CD8-positive, alpha-beta memory T cell (primary cell): ENCODE data around the gene RFC2. TPM values are rescaled to one million over a fixed set of nuclear protein-coding genes. Genes with fewer than 3 reads are reported as not detected.
"Not testable (repeated sequence)": the region's sequence is repeated elsewhere in the genome, so short reads cannot be mapped to it uniquely, and the experiment has no call there.

Source experiments
- CTCF ChIA-PET: fragments of 350-600 bp; sonication (Branson Sonifier 250); formaldehyde crosslinking; loops from one replicate; lab custom pipeline; 2021; ENCODE audit warnings: antibody characterized with exemption; lab: Charles Lee
- POLR2A ChIA-PET: fragments of 350-600 bp; sonication (Branson Sonifier 250); formaldehyde crosslinking; loops from one replicate; lab custom pipeline; 2021; ENCODE audit warnings: antibody characterized with exemption; lab: Charles Lee
- DNase-seq, 5 donors: peaks; one replicate each; pipeline versions ENCODE4 v3.0.0 to v3.0.0-alpha.2; 2020 to 2022; ENCODE audit warnings: mixed read lengths in 1 of 5
- H3K27ac ChIP-seq: one replicate; pipeline ENCODE4 v1.7.0; 2013; ENCODE audit warnings: low read depth, mild to moderate bottlenecking, low read length, moderate library complexity
- H3K27me3 ChIP-seq: 2 replicates; pipeline ENCODE4 v1.7.0; 2013; ENCODE audit warnings: low read length, mild to moderate bottlenecking; ENCODE audit not compliant: insufficient read depth, poor library complexity, severe bottlenecking
- H3K36me3 ChIP-seq: 2 replicates; pipeline ENCODE4 v1.7.0; 2013; ENCODE audit warnings: mild to moderate bottlenecking, low read length, moderate library complexity; ENCODE audit not compliant: insufficient read depth
- H3K4me1 ChIP-seq: 2 replicates; pipeline ENCODE4 v1.7.0; 2013; ENCODE audit warnings: mild to moderate bottlenecking, low read length, moderate library complexity; ENCODE audit not compliant: insufficient read depth
- H3K4me3 ChIP-seq: 2 replicates; pipeline ENCODE4 v1.7.0; 2013; ENCODE audit warnings: mild to moderate bottlenecking, low read length
- H3K9me3 ChIP-seq: 2 replicates; pipeline ENCODE4 v1.7.0; 2013; ENCODE audit warnings: mild to moderate bottlenecking, low read length
- H3K27ac Mint-ChIP-seq, 8 donors: one replicate each; pipeline ENCODE4 v1.8.0; 2020 to 2021; ENCODE audit warnings: mixed read lengths in 8 of 8, mild to moderate bottlenecking in 6 of 8, inconsistent platforms in 3 of 8, moderate library complexity in 3 of 8
- H3K27me3 Mint-ChIP-seq, 2 donors: one replicate each; pipeline ENCODE4 v1.8.0; 2020 to 2021; ENCODE audit warnings: mixed read lengths in 2 of 2, mild to moderate bottlenecking in 1 of 2, moderate library complexity in 1 of 2
- H3K36me3 Mint-ChIP-seq, 3 donors: one replicate each; pipeline ENCODE4 v1.8.0; 2020 to 2021; ENCODE audit warnings: mixed read lengths in 3 of 3, inconsistent platforms in 1 of 3, mild to moderate bottlenecking in 1 of 3
- H3K4me1 Mint-ChIP-seq, 3 donors: one replicate each; pipeline ENCODE4 v1.8.0; 2020 to 2021; ENCODE audit warnings: mixed read lengths in 3 of 3, inconsistent platforms in 1 of 3, mild to moderate bottlenecking in 1 of 3
- H3K4me3 Mint-ChIP-seq, 7 donors: one replicate each; pipeline ENCODE4 v1.8.0; 2020 to 2021; ENCODE audit warnings: mixed read lengths in 7 of 7, mild to moderate bottlenecking in 6 of 7, moderate library complexity in 4 of 7, inconsistent platforms in 2 of 7
- H3K9me3 Mint-ChIP-seq, 5 donors: one replicate each; pipeline ENCODE4 v1.8.0; 2020 to 2022; ENCODE audit warnings: mixed read lengths in 5 of 5, mild to moderate bottlenecking in 3 of 5, moderate library complexity in 2 of 5, inconsistent platforms in 1 of 5
- polyA plus RNA-seq: library from polyadenylated mRNA; unstranded; fragments of 300-500 nt; fragmentation: Illumina TruSeq; gene quantifications from one replicate; pipeline ENCODE4 v1.2.3, GENCODE V29; 2021
- total RNA-seq, 2 experiments: library from RNA; stranded (reverse); gene quantifications; one replicate each; pipeline ENCODE4 v1.2.3, GENCODE V29; 2021

The RFC2 gene
- total and polyA plus RNA-seq, 3 experiments from 2014 or later, result 24.8 to 99.4 (median 88.9) TPM

GRCh38 chr7:74218343-74218698 is 35.9 kb downstream of the RFC2 start:
- ChIA-PET POLR2A (interaction anchor here (0.5 kb wide), 1 partner anchor 124 kb away, joined by 3 read pairs; no protein-coding TSS in a partner anchor), CTCF (interaction anchor here (0.8 to 4.3 kb wide), 2 partner anchors 11 to 182 kb away, joined by 3 to 23 read pairs; no protein-coding TSS in a partner anchor)
- H3K27me3 ChIP-seq, result no peaks in the 10 kb centered on the region
- Mint-ChIP-seq H3K4me3 (peak overlapping the region in 1 of 7 donors; percentile 53), H3K9me3 (no peaks in the 10 kb centered on the region), H3K4me1 (peaks cover 12 to 14% (median 12%) of the 10 kb centered on the region in 3 donors), H3K27ac (no peak overlapping the region), H3K36me3 (no peaks in the 10 kb centered on the region), H3K27me3 (peaks cover 0 to 3% of the 10 kb centered on the region in 2 donors)
- H3K36me3 ChIP-seq, result no peaks in the 10 kb centered on the region
- no peak overlapping the region for H3K27ac ChIP-seq
- no peak overlapping the region for H3K4me3 ChIP-seq
- no peaks in the 10 kb centered on the region for H3K9me3 ChIP-seq
- no peak for DNase-seq
- peaks cover 15% of the 10 kb centered on the region for H3K4me1 ChIP-seq

GRCh38 chr7:74217455-74218342 is 36.5 kb downstream of the RFC2 start:
- ChIA-PET CTCF (interaction anchor here (4.3 kb wide), 1 partner anchor 10 kb away, joined by 23 read pairs; no protein-coding TSS in a partner anchor), POLR2A (no interaction called here)
- peaks cover 0 to 3% of the 10 kb centered on the region in 2 donors for H3K27me3 Mint-ChIP-seq
- no peak overlapping the region for H3K27ac ChIP-seq
- peaks cover 15% of the 10 kb centered on the region for H3K4me1 ChIP-seq
- no peak overlapping the region for H3K4me3 ChIP-seq
- no peaks in the 10 kb centered on the region for H3K36me3 Mint-ChIP-seq
- no peaks in the 10 kb centered on the region for H3K27me3 ChIP-seq
- peak overlapping the region in 2 of 8 donors; percentile 43 to 68 for H3K27ac Mint-ChIP-seq
- H3K4me1 Mint-ChIP-seq, result peaks cover 12 to 14% (median 12%) of the 10 kb centered on the region in 3 donors
- DNase-seq, result no peak
- no peaks in the 10 kb centered on the region for H3K9me3 Mint-ChIP-seq
- H3K4me3 Mint-ChIP-seq, result peak overlapping the region in 5 of 7 donors; percentile 33 to 61 (median 50)
- H3K36me3 ChIP-seq, result no peaks in the 10 kb centered on the region
- H3K9me3 ChIP-seq, result no peaks in the 10 kb centered on the region

- Histone ChIP-seq H3K27me3 (no peaks in the 10 kb centered on the region), H3K4me3 (no peak overlapping the region), H3K36me3 (no peaks in the 10 kb centered on the region), H3K4me1 (peaks cover 15% of the 10 kb centered on the region), H3K9me3 (no peaks in the 10 kb centered on the region), H3K27ac (no peak overlapping the region)
- ChIA-PET CTCF (interaction anchor here (4.3 kb wide), 1 partner anchor 9 kb away, joined by 23 read pairs; no protein-coding TSS in a partner anchor), POLR2A (no interaction called here)
- DNase-seq, result no peak
- H3K4me3 Mint-ChIP-seq, result peak overlapping the region in 1 of 7 donors; percentile 9
- H3K9me3 Mint-ChIP-seq, result no peaks in the 10 kb centered on the region
- H3K27ac Mint-ChIP-seq, result peak overlapping the region in 2 of 8 donors; percentile 43 to 74
- H3K27me3 Mint-ChIP-seq, result peaks cover 0 to 3% of the 10 kb centered on the region in 2 donors
- H3K36me3 Mint-ChIP-seq, result no peaks in the 10 kb centered on the region
- H3K4me1 Mint-ChIP-seq, result peaks cover 12 to 14% (median 12%) of the 10 kb centered on the region in 3 donors
These were observed 37.8 kb downstream of the RFC2 start for GRCh38 chr7:74216361-74216761.

- Histone ChIP-seq H3K9me3 (no peaks in the 10 kb centered on the region), H3K4me1 (peaks cover 15% of the 10 kb centered on the region), H3K36me3 (no peaks in the 10 kb centered on the region), H3K27ac (no peak overlapping the region), H3K27me3 (no peaks in the 10 kb centered on the region), H3K4me3 (no peak overlapping the region)
- Mint-ChIP-seq H3K4me3 (no peak overlapping the region), H3K27ac (no peak overlapping the region), H3K36me3 (no peaks in the 10 kb centered on the region), H3K27me3 (peaks cover 0 to 3% of the 10 kb centered on the region in 2 donors), H3K9me3 (no peaks in the 10 kb centered on the region), H3K4me1 (peaks cover 12 to 14% (median 12%) of the 10 kb centered on the region in 3 donors)
- ChIA-PET CTCF (interaction anchor here (4.3 kb wide), 1 partner anchor 9 kb away, joined by 23 read pairs; no protein-coding TSS in a partner anchor), POLR2A (interaction anchor here (0.6 kb wide), 1 partner anchor 21 kb away, joined by 4 read pairs; no protein-coding TSS in a partner anchor)
- DNase-seq, result no peak
These were observed 38.3 kb downstream of the RFC2 start for GRCh38 chr7:74215921-74216320.

- Histone ChIP-seq H3K9me3 (no peaks in the 10 kb centered on the region), H3K36me3 (no peaks in the 10 kb centered on the region), H3K27me3 (no peaks in the 10 kb centered on the region), H3K4me1 (peaks cover 15% of the 10 kb centered on the region), H3K27ac (no peak overlapping the region), H3K4me3 (no peak overlapping the region)
- no peaks in the 10 kb centered on the region for H3K9me3 Mint-ChIP-seq
- ChIA-PET POLR2A (interaction anchor here (0.6 kb wide), 1 partner anchor 22 kb away, joined by 4 read pairs; no protein-coding TSS in a partner anchor), CTCF (no interaction called here)
- H3K36me3 Mint-ChIP-seq, result no peaks in the 10 kb centered on the region
- H3K4me3 Mint-ChIP-seq, result peak overlapping the region in 1 of 7 donors; percentile 23
- H3K27ac Mint-ChIP-seq, result no peak overlapping the region
- H3K4me1 Mint-ChIP-seq, result peaks cover 12 to 17% (median 12%) of the 10 kb centered on the region in 3 donors
- DNase-seq, result no peak
- peaks cover 0 to 3% of the 10 kb centered on the region in 2 donors for H3K27me3 Mint-ChIP-seq
These were observed 39.2 kb downstream of the RFC2 start for GRCh38 chr7:74214816-74215630.

- Histone ChIP-seq H3K4me3 (no peak overlapping the region), H3K27me3 (no peaks in the 10 kb centered on the region), H3K36me3 (no peaks in the 10 kb centered on the region), H3K9me3 (no peaks in the 10 kb centered on the region), H3K4me1 (peaks cover 8% of the 10 kb centered on the region), H3K27ac (no peak overlapping the region)
- CTCF ChIA-PET, result interaction anchor here (5.2 kb wide), 1 partner anchor 188 kb away, joined by 21 read pairs; no protein-coding TSS in a partner anchor
- H3K4me3 Mint-ChIP-seq, result no peak overlapping the region
- POLR2A ChIA-PET, result no interaction called here
- H3K27ac Mint-ChIP-seq, result no peak overlapping the region
- H3K27me3 Mint-ChIP-seq, result peaks cover 4 to 7% of the 10 kb centered on the region in 2 donors
- H3K36me3 Mint-ChIP-seq, result peaks cover 0 to 2% (median 0%) of the 10 kb centered on the region in 3 donors
- H3K9me3 Mint-ChIP-seq, result no peaks in the 10 kb centered on the region
- DNase-seq, result no peak
- peaks cover 9 to 19% (median 9%) of the 10 kb centered on the region in 3 donors for H3K4me1 Mint-ChIP-seq
These were observed 41.5 kb downstream of the RFC2 start for GRCh38 chr7:74212661-74213060.

GRCh38 chr7:74208241-74208640 is 46.0 kb downstream of the RFC2 start:
- peak overlapping the region in 1 of 8 donors; percentile 15 for H3K27ac Mint-ChIP-seq
- not testable (repeated sequence) for DNase-seq

More at GRCh38 chr7:74208241-74208640, 46.0 kb downstream of the RFC2 start:
- ChIA-PET POLR2A (interaction anchor here (0.7 kb wide), 1 partner anchor 19 kb away, joined by 5 read pairs; no protein-coding TSS in a partner anchor), CTCF (interaction anchor here (3.2 to 3.5 kb wide), 3 partner anchors 10 to 193 kb away, joined by 21 to 82 read pairs (median 23); no protein-coding TSS in a partner anchor)
- H3K36me3 ChIP-seq, H3K4me1 ChIP-seq, H3K4me3 ChIP-seq, H3K9me3 ChIP-seq, H3K27ac ChIP-seq, H3K9me3 Mint-ChIP-seq, H3K27me3 ChIP-seq, H3K36me3 Mint-ChIP-seq: not testable (repeated sequence)
- H3K27me3 Mint-ChIP-seq, result peaks cover 7 to 11% of the 10 kb centered on the region in 2 donors
- peak overlapping the region in 1 of 7 donors; percentile 69 for H3K4me3 Mint-ChIP-seq
- peaks cover 7 to 20% (median 12%) of the 10 kb centered on the region in 3 donors for H3K4me1 Mint-ChIP-seq
